SK-N-SH treated with all-trans-retinoic acid at 6 μM for 48 hours (cell line): ENCODE results near the gene RPE.

Experiments used
- ARNTL ChIP-seq: fragments of 450-650 bp; formaldehyde crosslinking; IDR thresholded peaks from 2 replicates; pipeline ENCODE4 v1.5.0; 2020; ENCODE audit warnings: low read depth, mild to moderate bottlenecking, moderate library complexity, borderline replicate concordance
- BACH2 ChIP-seq: fragments of 250-450 bp; sonication (Bioruptor Pico); IDR thresholded peaks from 2 replicates; pipeline ENCODE4 v1.9.0; 2021; ENCODE audit warnings: mild to moderate bottlenecking, borderline replicate concordance
- CSRNP3 ChIP-seq: fragments of 250-450 bp; sonication (Bioruptor Pico); IDR thresholded peaks from 2 replicates; pipeline ENCODE4 v1.5.1; 2021; ENCODE audit warnings: mild to moderate bottlenecking, moderate library complexity
- PATZ1 ChIP-seq: fragments of 250-450 bp; sonication (Bioruptor Pico); IDR thresholded peaks from 2 replicates; pipeline ENCODE4 v1.8.0; 2020; ENCODE audit warnings: mild to moderate bottlenecking, moderate library complexity, borderline replicate concordance
- PPARA ChIP-seq: fragments of 250-450 bp; sonication (Bioruptor Pico); IDR thresholded peaks from 2 replicates; pipeline ENCODE4 v1.5.0; 2020; ENCODE audit warnings: mild to moderate bottlenecking, borderline replicate concordance
- TCF4 ChIP-seq: fragments of 250-450 bp; sonication (Bioruptor Pico); IDR thresholded peaks from 2 replicates; pipeline ENCODE4 v1.8.0; 2021; ENCODE audit warnings: mild to moderate bottlenecking, moderate library complexity, borderline replicate concordance
- ZFP3 ChIP-seq: fragments of 250-450 bp; sonication (Bioruptor Pico); IDR thresholded peaks from 2 replicates; pipeline ENCODE4 v1.5.0; 2020; ENCODE audit warnings: mild to moderate bottlenecking, moderate library complexity

- TF ChIP-seq TCF4 (CRISPR knock-in tag), result no peak
- TF ChIP-seq PATZ1 (CRISPR knock-in tag), result no peak
- TF ChIP-seq ZFP3 (CRISPR knock-in tag), result no peak
- TF ChIP-seq ARNTL (CRISPR knock-in tag), result no peak
- TF ChIP-seq BACH2 (CRISPR knock-in tag), result no peak
- TF ChIP-seq CSRNP3 (CRISPR knock-in tag), result no peak
- TF ChIP-seq PPARA, result no peak
These were observed 31.7 kb downstream of the RPE start for GRCh38 chr2:210034087-210034683.
